Activated CD8-positive, alpha-beta memory T cell treated with anti-CD3 and anti-CD28 coated beads for 24 hours (primary cell): ENCODE data around the gene DOCK3.
"Not testable (repeated sequence)": the region's sequence is repeated elsewhere in the genome, so short reads cannot be mapped to it uniquely, and the experiment has no call there.

Experiments used
- DNase-seq: peaks from one replicate; pipeline ENCODE4 v3.0.0-alpha.2; 2020

Gene DOCK3

GRCh38 chr3:50811893-50812292 lies 137.2 kb downstream of the DOCK3 start:
- DNase-seq = no peak

- no peak for DNase-seq
Observed at GRCh38 chr3:50815844-50816243, 141.1 kb downstream of the DOCK3 start.

- no peak for DNase-seq
Observed at GRCh38 chr3:50816894-50817293, 142.2 kb downstream of the DOCK3 start.

GRCh38 chr3:50817756-50818529 lies 143.2 kb downstream of the DOCK3 start:
- DNase-seq = no peak

GRCh38 chr3:50819882-50820281 lies 145.2 kb downstream of the DOCK3 start:
- DNase-seq = no peak

GRCh38 chr3:50825841-50826240 lies 151.1 kb downstream of the DOCK3 start:
- DNase-seq = no peak

GRCh38 chr3:50830451-50830850 lies 155.7 kb downstream of the DOCK3 start:
- DNase-seq = no peak

- DNase-seq = not testable (repeated sequence)
Observed at GRCh38 chr3:50831009-50831408, 156.3 kb downstream of the DOCK3 start.

- no peak for DNase-seq
Observed at GRCh38 chr3:50840983-50841489, 166.3 kb downstream of the DOCK3 start.

GRCh38 chr3:50848308-50848707 lies 173.6 kb downstream of the DOCK3 start:
- no peak for DNase-seq

- no peak for DNase-seq
Observed at GRCh38 chr3:50850639-50851511, 176.1 kb downstream of the DOCK3 start.

GRCh38 chr3:50853936-50854335 lies 179.2 kb downstream of the DOCK3 start:
- no peak for DNase-seq

GRCh38 chr3:50862221-50862620 lies 187.5 kb downstream of the DOCK3 start:
- DNase-seq = no peak

- no peak for DNase-seq
Observed at GRCh38 chr3:50873376-50874157, 198.8 kb downstream of the DOCK3 start.

GRCh38 chr3:50874876-50875275 lies 200.1 kb downstream of the DOCK3 start:
- not testable (repeated sequence) for DNase-seq

GRCh38 chr3:50876947-50877346 lies 202.2 kb downstream of the DOCK3 start:
- no peak for DNase-seq

- not testable (repeated sequence) for DNase-seq
Observed at GRCh38 chr3:50882733-50883132, 208.0 kb downstream of the DOCK3 start.

- no peak for DNase-seq
Observed at GRCh38 chr3:50883755-50884154, 209.0 kb downstream of the DOCK3 start.

- no peak for DNase-seq
Observed at GRCh38 chr3:50885070-50885850, 210.5 kb downstream of the DOCK3 start.

GRCh38 chr3:50890688-50891344 lies 216.1 kb downstream of the DOCK3 start:
- no peak for DNase-seq

GRCh38 chr3:50901097-50901496 lies 226.4 kb downstream of the DOCK3 start:
- DNase-seq = not testable (repeated sequence)

GRCh38 chr3:50912746-50913145 lies 238.0 kb downstream of the DOCK3 start:
- no peak for DNase-seq
